GM12864 (cell line): ENCODE measurements around the gene OGDHL.

Experiments used
- DNase-seq: peaks from one replicate; pipeline ENCODE4 v3.0.0-alpha.2; 2011; ENCODE audit warnings: low read depth
- H3K4me3 ChIP-seq: 2 replicates; pipeline ENCODE4 v1.5.1; 2011; ENCODE audit warnings: mild to moderate bottlenecking, low read depth, low read length, control low read depth
- TF ChIP-seq, protein P1 (sequence below): IDR thresholded peaks from 2 replicates; pipeline ENCODE4 v1.5.1; 2011; ENCODE audit warnings: low read depth, mild to moderate bottlenecking, moderate library complexity, low read length, control low read depth, inconsistent platforms; ENCODE audit errors: missing control alignments

Gene OGDHL

DNA sequence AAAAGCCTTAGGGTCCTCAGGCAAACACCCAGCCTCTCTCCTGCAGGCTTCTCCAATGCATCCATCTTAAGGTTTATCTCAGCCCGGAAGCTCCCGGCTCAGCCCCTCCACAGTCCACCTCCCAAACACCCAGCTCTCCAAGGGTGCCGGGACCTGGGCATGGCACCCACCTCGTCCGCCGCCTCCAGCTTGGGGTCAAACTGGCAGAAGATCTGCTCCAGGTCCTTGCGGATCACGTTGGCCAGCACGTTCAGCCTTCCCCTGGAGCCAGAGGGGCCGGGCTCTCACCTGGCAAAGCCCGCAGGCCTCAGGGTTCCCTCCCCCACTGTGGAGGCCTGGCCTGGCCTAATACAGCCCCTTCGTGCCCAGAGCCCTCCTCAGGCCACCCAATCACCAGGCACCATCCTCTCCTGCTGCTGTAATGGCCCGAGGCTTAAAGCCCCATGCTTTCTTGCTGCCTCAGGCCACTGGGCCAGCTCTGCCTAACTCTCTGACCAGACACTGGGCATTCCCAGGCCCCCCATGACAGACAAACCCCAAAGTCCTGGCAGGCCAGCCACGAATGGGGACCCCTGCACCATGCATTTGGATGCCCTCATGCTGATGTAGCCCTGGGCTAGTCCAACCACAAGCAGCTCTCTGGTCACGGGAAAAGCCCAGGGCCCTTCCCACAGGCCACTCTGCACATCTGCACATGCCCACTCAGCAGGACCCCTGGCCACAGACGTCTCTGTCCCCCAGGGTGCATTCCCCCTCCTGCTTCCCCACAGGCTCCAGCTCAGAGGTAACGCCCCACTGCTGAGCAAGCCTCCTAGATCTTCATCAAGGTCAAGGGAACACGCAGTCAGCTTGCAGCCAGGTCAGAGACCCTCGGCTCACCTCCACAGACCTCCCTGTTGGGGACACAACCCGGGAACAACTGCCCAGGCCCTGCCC is 12.3 kb downstream of the OGDHL start:
- no peak for DNase-seq
- no peak overlapping the region for H3K4me3 ChIP-seq
- TF ChIP-seq, protein P1, sequence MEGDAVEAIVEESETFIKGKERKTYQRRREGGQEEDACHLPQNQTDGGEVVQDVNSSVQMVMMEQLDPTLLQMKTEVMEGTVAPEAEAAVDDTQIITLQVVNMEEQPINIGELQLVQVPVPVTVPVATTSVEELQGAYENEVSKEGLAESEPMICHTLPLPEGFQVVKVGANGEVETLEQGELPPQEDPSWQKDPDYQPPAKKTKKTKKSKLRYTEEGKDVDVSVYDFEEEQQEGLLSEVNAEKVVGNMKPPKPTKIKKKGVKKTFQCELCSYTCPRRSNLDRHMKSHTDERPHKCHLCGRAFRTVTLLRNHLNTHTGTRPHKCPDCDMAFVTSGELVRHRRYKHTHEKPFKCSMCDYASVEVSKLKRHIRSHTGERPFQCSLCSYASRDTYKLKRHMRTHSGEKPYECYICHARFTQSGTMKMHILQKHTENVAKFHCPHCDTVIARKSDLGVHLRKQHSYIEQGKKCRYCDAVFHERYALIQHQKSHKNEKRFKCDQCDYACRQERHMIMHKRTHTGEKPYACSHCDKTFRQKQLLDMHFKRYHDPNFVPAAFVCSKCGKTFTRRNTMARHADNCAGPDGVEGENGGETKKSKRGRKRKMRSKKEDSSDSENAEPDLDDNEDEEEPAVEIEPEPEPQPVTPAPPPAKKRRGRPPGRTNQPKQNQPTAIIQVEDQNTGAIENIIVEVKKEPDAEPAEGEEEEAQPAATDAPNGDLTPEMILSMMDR = no peak

DNA sequence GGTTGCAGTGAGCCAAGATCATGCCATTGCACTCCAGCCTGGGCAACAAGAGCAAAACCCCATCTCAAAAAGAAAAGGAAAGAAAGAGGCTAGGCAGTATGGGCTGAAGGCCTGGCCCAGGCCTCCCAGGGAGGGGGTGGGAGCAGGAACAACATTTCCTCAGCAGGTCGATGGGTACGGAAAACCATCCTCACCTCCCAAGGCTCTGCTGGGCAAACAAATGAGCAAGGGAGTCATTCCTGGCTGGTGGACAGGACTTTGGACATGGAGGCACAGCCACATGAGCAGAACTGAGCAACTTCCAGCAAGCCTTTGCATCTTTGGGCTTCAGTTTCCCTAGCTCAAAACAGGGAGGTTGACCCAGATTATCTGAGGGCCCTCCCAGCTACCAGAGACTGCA is 13.0 kb downstream of the OGDHL start:
- no peak overlapping the region for H3K4me3 ChIP-seq
- no peak for DNase-seq
- TF ChIP-seq, protein P1 = no peak

DNA sequence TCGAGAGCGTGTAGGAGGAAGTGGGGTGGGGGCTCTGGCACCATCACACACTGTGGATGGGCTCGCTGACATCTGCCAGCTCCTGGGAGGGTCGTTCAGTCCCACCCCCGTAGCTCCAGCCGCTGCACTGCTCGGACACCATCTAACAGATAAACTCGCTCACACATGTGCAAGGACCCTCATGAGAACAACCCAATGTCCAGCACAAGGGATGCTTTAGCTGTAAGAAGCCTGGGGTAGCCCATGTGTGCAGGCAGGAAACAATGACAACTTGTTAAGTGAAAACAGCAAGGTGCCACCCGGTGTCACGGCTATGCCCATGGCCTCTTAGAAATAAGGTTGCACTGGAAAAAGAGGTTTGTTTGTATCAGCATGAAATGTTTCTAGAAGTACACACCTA is 14.1 kb downstream of the OGDHL start:
- TF ChIP-seq, protein P1 = no peak
- no peak overlapping the region for H3K4me3 ChIP-seq
- DNase-seq = no peak

GRCh38 chr10:49747303-49747646 is 14.8 kb downstream of the OGDHL start:
- TF ChIP-seq, protein P1 = no peak

DNA sequence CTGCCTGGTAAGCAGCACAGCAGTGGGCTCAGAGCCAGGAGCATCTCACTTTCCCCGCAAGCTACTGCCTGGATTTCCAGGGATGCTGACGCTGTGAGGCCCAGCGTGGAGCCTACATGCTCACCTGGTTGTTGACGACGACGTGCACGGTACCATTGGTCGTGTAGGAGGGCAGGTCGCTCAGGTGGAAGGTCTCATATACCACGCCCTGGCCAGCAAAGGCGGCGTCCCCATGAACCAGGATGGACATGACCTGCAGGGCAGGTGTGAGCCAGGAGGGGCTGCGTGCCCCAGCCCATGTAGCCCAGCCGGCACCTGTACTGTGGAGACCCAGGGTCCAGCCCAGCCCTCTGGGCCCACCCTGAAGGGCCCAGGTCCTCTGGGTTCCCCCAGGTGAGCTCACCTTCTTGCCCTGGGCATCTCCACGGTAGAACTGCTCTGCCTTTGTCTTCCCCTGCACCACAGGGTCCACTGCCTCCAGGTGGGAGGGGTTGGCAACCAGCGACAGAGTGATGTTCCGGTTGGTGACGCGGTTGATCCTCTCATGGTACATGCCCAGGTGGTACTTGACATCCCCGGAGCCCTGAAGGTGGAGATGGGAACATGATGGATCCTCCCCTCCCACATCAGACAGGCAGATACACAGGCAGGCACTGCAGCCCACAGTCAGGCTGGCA is 15.4 kb downstream of the OGDHL start:
- no peak overlapping the region for H3K4me3 ChIP-seq
- no peak for DNase-seq
- TF ChIP-seq, protein P1 = no peak

More at GRCh38 chr10:49747303-49747646, 14.8 kb downstream of the OGDHL start:
- no peak for DNase-seq
- H3K4me3 ChIP-seq = no peak overlapping the region

GRCh38 chr10:49745756-49746155 is 16.4 kb downstream of the OGDHL start:
- no peak overlapping the region for H3K4me3 ChIP-seq
- TF ChIP-seq, protein P1 = no peak
- no peak for DNase-seq
